Panc1 (cell line): ENCODE measurements around the gene IGIP. TPM values are rescaled to one million over a fixed set of nuclear protein-coding genes. Genes with fewer than 3 reads are reported as not detected.

ENCODE experiments used
- ATAC-seq: fragments of 200-7000 bp; cut with Tn5 transposase; 2 replicates; pipeline ENCODE4 v1.9.1; 2020; ENCODE audit warnings: mild to moderate bottlenecking, moderate library complexity
- BruUV-seq: library from RNA; stranded (reverse); fragments of 400-500 nt; replicated peaks from 2 replicates; lab custom pipeline; 2021; lab: Mats Ljungman, UMichigan
- CTCF ChIA-PET: fragments of 300-600 bp; sonication (Branson Sonifier 250); formaldehyde crosslinking; loops from one replicate; lab custom pipeline; 2022; ENCODE audit warnings: antibody characterized with exemption; lab: Charles Lee
- POLR2A ChIA-PET: fragments of 300-600 bp; sonication (Branson Sonifier 250); formaldehyde crosslinking; loops from one replicate; lab custom pipeline; 2022; ENCODE audit warnings: antibody characterized with exemption; lab: Charles Lee
- DNase-seq: peaks from one replicate; pipeline ENCODE4 v3.0.0-alpha.2; 2010; ENCODE audit warnings: low read depth, low spot score
- H3K27ac ChIP-seq: 2 replicates; pipeline ENCODE4 v1.5.1; 2011; ENCODE audit warnings: mild to moderate bottlenecking, low read length, inconsistent platforms
- H3K27me3 ChIP-seq: fragments of 200-500 bp; sonication (Bioruptor generic); 2 replicates; pipeline ENCODE4 v1.6.0; 2014; ENCODE audit warnings: low read length, inconsistent platforms; ENCODE audit not compliant: control insufficient read depth, insufficient read depth
- H3K36me3 ChIP-seq: fragments of 200-500 bp; sonication (Bioruptor generic); 2 replicates; pipeline ENCODE4 v1.5.1; 2014; ENCODE audit warnings: inconsistent platforms, mild to moderate bottlenecking, low read length, moderate library complexity; ENCODE audit not compliant: control insufficient read depth, insufficient read depth
- H3K4me1 ChIP-seq: 2 replicates; pipeline ENCODE4 v1.5.1; 2011; ENCODE audit warnings: inconsistent platforms, mild to moderate bottlenecking, low read length, moderate library complexity; ENCODE audit not compliant: control insufficient read depth, insufficient read depth
- H3K4me3 ChIP-seq, 2 experiments: 2 replicates each; pipeline ENCODE4 v1.5.1; 2011 to 2012; ENCODE audit warnings: low read depth in 2 of 2, low read length in 2 of 2, mild to moderate bottlenecking in 2 of 2, inconsistent platforms in 1 of 2, moderate library complexity in 1 of 2
- H3K9me3 ChIP-seq: fragments of 200-500 bp; sonication (Bioruptor generic); 2 replicates; pipeline ENCODE4 v1.5.1; 2014; ENCODE audit warnings: low read depth, mild to moderate bottlenecking, inconsistent platforms, low read length, moderate library complexity; ENCODE audit not compliant: control insufficient read depth, insufficient read depth
- CTCF ChIP-seq: fragments of 450-650 bp; IDR thresholded peaks from 2 replicates; pipeline ENCODE4 v1.5.1; 2017; ENCODE audit warnings: mild to moderate bottlenecking
- REST ChIP-seq, 2 experiments: IDR thresholded peaks; 2 replicates each; pipeline ENCODE4 v1.6.1; 2011 to 2012; ENCODE audit warnings: low read depth in 2 of 2, control low read depth in 1 of 2, low read length in 1 of 2, mild to moderate bottlenecking in 1 of 2, moderate library complexity in 1 of 2; ENCODE audit not compliant: insufficient read depth in 1 of 2
- SIN3A ChIP-seq: IDR thresholded peaks from 2 replicates; pipeline ENCODE4 v1.6.1; 2012; ENCODE audit warnings: low read depth, mild to moderate bottlenecking, low read length, moderate library complexity, borderline replicate concordance; ENCODE audit not compliant: insufficient read depth
- TCF7L2 ChIP-seq: IDR thresholded peaks from 2 replicates; pipeline ENCODE4 v1.6.1; 2011; ENCODE audit warnings: mild to moderate bottlenecking, low read depth, low read length, inconsistent platforms
- in situ Hi-C: cut with HindIII; loops from 2 replicates; pipeline ENCODE4 v1.10.0; 2016; ENCODE audit warnings: low sequenced_read_pairs, low pct_unique_long_range_greater_than_20kb
- intact Hi-C: fragments of 100-400 bp; cut with micrococcal nuclease; formaldehyde crosslinking; loops from one replicate; pipeline ENCODE4 v1.10.0; 2022; ENCODE audit not compliant: unreplicated experiment
- total RNA-seq: library from RNA; stranded (reverse); gene quantifications from one replicate; pipeline ENCODE4 v1.2.1, GENCODE V29; 2021; ENCODE audit not compliant: unreplicated experiment

The IGIP gene
- total RNA-seq, 1 experiment from 2014 or later: 7.7 TPM

- Histone ChIP-seq H3K9me3 (no peaks in the 10 kb centered on the region), H3K4me3 (no peak overlapping the region), H3K4me1 (peaks cover 60% of the 10 kb centered on the region), H3K27ac (peak overlapping the region; percentile 51; the same call in 1 of the 2 replicates), H3K36me3 (0 out of 2 replicates have a peak, but pooled peaks cover 3% of the 10 kb centered on the region), H3K27me3 (no peaks in the 10 kb centered on the region)
- TF ChIP-seq REST (IDR thresholded peaks at IDR 0.05; ENCODE audit: insufficient read depth in 1 of 2, low read depth in 2 of 2, low read length in 1 of 2): no peak
- no peak for TF ChIP-seq SIN3A
- DNase-seq (no peak), ATAC-seq (no peak)
- POLR2A ChIA-PET: no interaction called here
- intact Hi-C loops: loop anchor here (5.0 kb wide), 1 partner anchor 40 kb away; no protein-coding TSS in a partner anchor
- CTCF ChIA-PET: interaction anchor here (1.1 kb wide), 2 partner anchors 27 to 45 kb away, joined by 3 to 5 read pairs; no protein-coding TSS in a partner anchor
- no TSS peak for BruUV-seq
- in situ Hi-C loops: no loop called here
Measured at GRCh38 chr5:140117523-140117922, 8.2 kb upstream of the IGIP start.

GRCh38 chr5:140118302-140118936 lies 7.3 kb upstream of the IGIP start:
- in situ Hi-C loops: no loop called here
- ChIA-PET CTCF (interaction anchor here (0.6 to 0.7 kb wide), 2 partner anchors 15 to 116 kb away, joined by 10 to 12 read pairs; no protein-coding TSS in a partner anchor), POLR2A (interaction anchor here (0.6 kb wide), 3 partner anchors 11 to 51 kb away, joined by 4 to 6 read pairs (median 6); no protein-coding TSS in a partner anchor)
- H3K27me3 ChIP-seq: no peaks in the 10 kb centered on the region
- H3K4me1 ChIP-seq: peaks cover 66% of the 10 kb centered on the region
- BruUV-seq: TSS peak; percentile 2
- ATAC-seq: no peak
- no peak for TF ChIP-seq TCF7L2
- TF ChIP-seq CTCF: peak; percentile 34; the same call in 1 of the 2 replicates
- no peak overlapping the region for H3K4me3 ChIP-seq
- intact Hi-C loops: loop anchor here (5.0 kb wide), 1 partner anchor 39 kb away; no protein-coding TSS in a partner anchor
- peak overlapping the region; percentile 29; the same call in 1 of the 2 replicates for H3K27ac ChIP-seq
- H3K36me3 ChIP-seq: 0 out of 2 replicates have a peak, but pooled peaks cover 3% of the 10 kb centered on the region
- DNase-seq: no peak
- H3K9me3 ChIP-seq: no peaks in the 10 kb centered on the region
